OCI-LY1 (cell line): ENCODE measurements around the gene ASPRV1.
"Not testable (repeated sequence)": the region's sequence is repeated elsewhere in the genome, so short reads cannot be mapped to it uniquely, and the experiment has no call there.

ENCODE experiments used
- H2AFZ ChIP-seq: fragments of 200-600 bp; sonication (generic), shearing (Covaris generic); 2 replicates; pipeline ENCODE4 v1.6.0; 2014; ENCODE audit warnings: antibody characterized with exemption, mild to moderate bottlenecking, low read length
- H3F3A ChIP-seq: fragments of 200-600 bp; sonication (generic), shearing (Covaris generic); 2 replicates; pipeline ENCODE4 v1.6.0; 2014; ENCODE audit warnings: mild to moderate bottlenecking, antibody characterized with exemption, low read length, moderate library complexity; ENCODE audit not compliant: insufficient read depth
- H3K27ac ChIP-seq: fragments of 200-600 bp; sonication (generic); 2 replicates; pipeline ENCODE4 v1.5.1; 2014; ENCODE audit warnings: low read length, mixed run types, mild to moderate bottlenecking, low read depth; ENCODE audit not compliant: poor library complexity, severe bottlenecking
- H3K27me3 ChIP-seq: fragments of 200-600 bp; sonication (generic); 2 replicates; pipeline ENCODE4 v1.6.0; 2014; ENCODE audit warnings: antibody characterized with exemption, mild to moderate bottlenecking, low read length, moderate library complexity; ENCODE audit not compliant: insufficient read depth
- H3K36me3 ChIP-seq: fragments of 200-600 bp; sonication (generic); 2 replicates; pipeline ENCODE4 v1.6.1; 2014; ENCODE audit warnings: mild to moderate bottlenecking, antibody characterized with exemption, low read length, moderate library complexity, mixed read lengths; ENCODE audit not compliant: insufficient read depth
- H3K4me1 ChIP-seq: fragments of 200-600 bp; sonication (generic); 2 replicates; pipeline ENCODE4 v1.5.1; 2014; ENCODE audit warnings: mild to moderate bottlenecking, low read length, moderate library complexity; ENCODE audit not compliant: insufficient read depth, severe bottlenecking
- H3K4me2 ChIP-seq: fragments of 200-600 bp; sonication (generic), shearing (Covaris generic); 2 replicates; pipeline ENCODE4 v1.6.1; 2014; ENCODE audit warnings: low read length
- H3K4me3 ChIP-seq: fragments of 200-600 bp; sonication (generic); 2 replicates; pipeline ENCODE4 v1.5.1; 2014; ENCODE audit warnings: low read length, low read depth, mild to moderate bottlenecking, mixed read lengths; ENCODE audit not compliant: poor library complexity, severe bottlenecking
- H3K79me2 ChIP-seq: fragments of 200-600 bp; shearing (Covaris generic); 2 replicates; pipeline ENCODE4 v1.6.1; 2016; ENCODE audit warnings: mixed run types, low read length, mixed read lengths; ENCODE audit not compliant: insufficient read depth
- H3K9ac ChIP-seq: fragments of 200-600 bp; sonication (generic), shearing (Covaris generic); 2 replicates; pipeline ENCODE4 v1.6.1; 2014; ENCODE audit warnings: mild to moderate bottlenecking, low read length, mixed read lengths
- H3K9me2 ChIP-seq: fragments of 200-600 bp; sonication (generic), shearing (Covaris generic); 2 replicates; pipeline ENCODE4 v1.6.1; 2014; ENCODE audit warnings: low read depth, mild to moderate bottlenecking, low read length, mixed read lengths
- H3K9me3 ChIP-seq: fragments of 200-600 bp; shearing (Covaris generic); 2 replicates; pipeline ENCODE4 v1.6.1; 2014; ENCODE audit warnings: low read length, mixed read lengths
- H4K20me1 ChIP-seq: fragments of 200-600 bp; sonication (generic), shearing (Covaris generic); 2 replicates; pipeline ENCODE4 v1.6.0; 2016; ENCODE audit warnings: mild to moderate bottlenecking, low read length; ENCODE audit not compliant: insufficient read depth
- CTCF ChIP-seq: fragments of 200-600 bp; sonication (generic), shearing (Covaris generic); IDR thresholded peaks from 2 replicates; pipeline ENCODE4 v1.5.1; 2017; ENCODE audit warnings: mild to moderate bottlenecking, antibody characterized with exemption, low read length, moderate library complexity, mixed read lengths
- EZH2 ChIP-seq: fragments of 200-600 bp; sonication (generic), shearing (Covaris generic); IDR thresholded peaks from 2 replicates; pipeline ENCODE4 v1.8.0; 2017; ENCODE audit warnings: borderline replicate concordance, mixed run types, mild to moderate bottlenecking, antibody characterized with exemption, low read length, moderate library complexity, mixed read lengths

ASPRV1 gene

DNA sequence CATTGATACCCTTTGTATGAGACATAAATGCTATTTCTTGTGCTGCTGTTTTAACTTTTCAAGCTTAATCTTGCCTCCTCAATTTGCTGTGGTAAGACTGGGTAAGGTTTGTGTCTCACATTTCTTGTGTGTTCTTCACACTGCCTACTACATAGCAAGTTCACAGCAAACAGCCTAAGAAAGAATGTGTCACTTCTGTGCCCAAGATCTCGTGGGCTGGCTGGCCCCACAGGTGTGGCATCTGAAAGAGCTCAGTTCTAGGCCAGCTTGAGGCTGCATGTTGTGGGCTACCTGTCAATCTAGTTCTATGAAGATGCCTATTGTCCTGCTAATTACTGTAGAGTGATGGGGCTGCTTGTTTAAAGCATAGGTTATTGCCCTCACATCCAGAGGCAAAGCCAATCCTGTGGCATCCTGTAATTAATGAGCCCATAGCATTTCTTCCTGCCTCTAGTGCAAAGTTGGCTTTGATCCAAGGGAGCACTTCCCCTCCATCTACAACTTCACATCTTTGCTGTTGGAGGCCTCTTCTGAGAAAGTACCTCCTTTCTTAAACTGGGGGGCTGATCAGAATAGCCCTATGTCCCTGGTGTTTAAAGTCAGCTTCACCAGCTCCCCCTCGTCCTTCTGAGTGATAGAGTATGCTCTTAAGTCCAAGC is 40.9 kb upstream of the ASPRV1 start:
- Histone ChIP-seq H2AFZ (no peak overlapping the region), H3K4me1 (peaks cover 6% of the 10 kb centered on the region), H3K4me2 (no peak overlapping the region), H3K9me2 (no peaks in the 10 kb centered on the region), H3K36me3 (no peaks in the 10 kb centered on the region), H3K27me3 (no peaks in the 10 kb centered on the region), H3K27ac (no peak overlapping the region), H3F3A (no peaks in the 10 kb centered on the region), H3K79me2 (no peaks in the 10 kb centered on the region), H3K4me3 (no peak overlapping the region), H4K20me1 (no peaks in the 10 kb centered on the region), H3K9me3 (no peaks in the 10 kb centered on the region), H3K9ac (no peak overlapping the region)
- no peak for TF ChIP-seq CTCF
- no peak for TF ChIP-seq EZH2

DNA sequence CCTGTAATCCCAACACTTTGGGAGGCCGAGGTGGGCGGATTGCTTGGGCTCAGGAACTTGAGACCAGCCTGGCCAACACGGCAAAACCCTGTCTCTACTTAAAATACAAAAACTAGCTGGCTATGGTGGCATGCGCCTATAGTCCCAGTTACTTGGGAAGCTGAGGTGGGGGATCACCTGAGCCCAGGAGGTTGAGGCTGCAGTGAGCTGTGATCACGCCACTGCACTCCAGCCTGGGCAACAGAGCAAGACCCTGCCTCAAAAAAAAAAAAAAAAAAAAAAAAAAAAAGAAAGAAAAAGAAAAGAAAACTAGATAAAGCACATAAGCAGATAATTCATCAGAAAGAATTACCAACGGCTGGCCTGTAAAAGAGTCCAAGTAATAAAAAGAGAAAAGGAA is 39.1 kb upstream of the ASPRV1 start:
- H3K79me2 ChIP-seq, H3K36me3 ChIP-seq, H3K9ac ChIP-seq, H4K20me1 ChIP-seq, H3K27ac ChIP-seq, H3K4me2 ChIP-seq, H3K9me2 ChIP-seq, H3K4me3 ChIP-seq, H3K27me3 ChIP-seq, H3K4me1 ChIP-seq, H3F3A ChIP-seq, H3K9me3 ChIP-seq, H2AFZ ChIP-seq: not testable (repeated sequence)

- Histone ChIP-seq H3K4me2 (no peak overlapping the region), H2AFZ (no peak overlapping the region), H3K9me2 (no peaks in the 10 kb centered on the region), H3K4me1 (peaks cover 6% of the 10 kb centered on the region), H4K20me1 (no peaks in the 10 kb centered on the region), H3F3A (no peaks in the 10 kb centered on the region), H3K9ac (no peak overlapping the region), H3K27ac (no peak overlapping the region), H3K79me2 (no peaks in the 10 kb centered on the region), H3K36me3 (no peaks in the 10 kb centered on the region), H3K4me3 (no peak overlapping the region), H3K9me3 (no peaks in the 10 kb centered on the region), H3K27me3 (no peaks in the 10 kb centered on the region)
- TF ChIP-seq CTCF (no peak), EZH2 (no peak)
These were observed 37.3 kb upstream of the ASPRV1 start for GRCh38 chr2:69998761-69999160.
